H1 (cell line): Measurements from ENCODE around the gene TRABD. TPM values are rescaled to one million over a fixed set of nuclear protein-coding genes. Genes with fewer than 3 reads are reported as not detected.

Experiments
- CTCF ChIA-PET: fragments of 300-600 bp; sonication (Branson Sonifier 250); formaldehyde crosslinking; loops from one replicate; lab custom pipeline; 2021; ENCODE audit not compliant: partially characterized antibody; lab: Charles Lee
- POLR2A ChIA-PET: fragments of 300-600 bp; sonication (Branson Sonifier 250); formaldehyde crosslinking; loops from one replicate; lab custom pipeline; 2021; ENCODE audit warnings: inconsistent platforms; ENCODE audit not compliant: partially characterized antibody; lab: Charles Lee
- DNase-seq, 2 experiments: peaks; one replicate each; pipeline versions ENCODE4 v3.0.0 to v3.0.0-alpha.2; 2010 to 2022; ENCODE audit warnings: low spot score in 2 of 2, low read depth in 1 of 2, mixed read lengths in 1 of 2
- FAIRE-seq: peaks from 2 replicates; lab custom pipeline; 2011; peaks lifted over from hg19 to GRCh38; lab: Jason Lieb, UNC
- H2AFZ ChIP-seq: 2 replicates; pipeline ENCODE4 v1.8.1; 2012; ENCODE audit warnings: low read length, inconsistent platforms
- H2AK5ac ChIP-seq: 2 replicates; pipeline ENCODE4 v1.6.1; 2013; ENCODE audit warnings: low read depth, low read length
- H2BK120ac ChIP-seq: replicated peaks from 2 replicates; pipeline ENCODE3; 2013; ENCODE audit warnings: low read depth, low read length, inconsistent platforms
- H2BK12ac ChIP-seq: 2 replicates; pipeline ENCODE4 v1.6.1; 2013; ENCODE audit warnings: low read depth, low read length
- H2BK15ac ChIP-seq: 2 replicates; pipeline ENCODE4 v1.6.1; 2013; ENCODE audit warnings: low read length
- H2BK20ac ChIP-seq: 2 replicates; pipeline ENCODE4 v1.6.1; 2013; ENCODE audit warnings: low read length
- H2BK5ac ChIP-seq: 2 replicates; pipeline ENCODE4 v1.6.1; 2013; ENCODE audit warnings: low read depth, low read length
- H3K14ac ChIP-seq: 2 replicates; pipeline ENCODE4 v1.6.1; 2013; ENCODE audit warnings: inconsistent platforms; ENCODE audit not compliant: insufficient read length
- H3K18ac ChIP-seq: 2 replicates; pipeline ENCODE4 v1.6.1; 2013; ENCODE audit warnings: low read length; ENCODE audit errors: extremely low read depth
- H3K23ac ChIP-seq: 2 replicates; pipeline ENCODE4 v1.6.1; 2013; ENCODE audit warnings: inconsistent platforms; ENCODE audit not compliant: insufficient read length
- H3K23me2 ChIP-seq: 2 replicates; pipeline ENCODE4 v1.6.1; 2013; ENCODE audit warnings: low read depth, low read length
- H3K27ac ChIP-seq: 2 replicates; pipeline ENCODE4 v1.6.1; 2011; ENCODE audit warnings: low read depth, low read length, inconsistent platforms
- H3K27me3 ChIP-seq, 4 experiments: replicated peaks in 1 of 4; 1 replicate in 1 of 4; 2 replicates in 3 of 4; pipeline versions ENCODE4 v1.6.1 to v1.8.1; 2011 to 2013; ENCODE audit warnings: low read length in 3 of 4, mild to moderate bottlenecking in 3 of 4, inconsistent platforms in 2 of 4, mixed read lengths in 2 of 4, moderate library complexity in 1 of 4; ENCODE audit not compliant: control insufficient read depth in 3 of 4, insufficient read depth in 3 of 4; ENCODE audit errors: extremely low read depth in 1 of 4
- H3K36me3 ChIP-seq, 4 experiments: 2 replicates each; pipeline versions ENCODE4 v1.6.1 to v1.8.1; 2011 to 2013; ENCODE audit warnings: mild to moderate bottlenecking in 4 of 4, low read length in 3 of 4, moderate library complexity in 2 of 4, control low read depth in 1 of 4, inconsistent platforms in 1 of 4; ENCODE audit not compliant: insufficient read depth in 4 of 4, control insufficient read depth in 2 of 4
- H3K4ac ChIP-seq: replicated peaks from 2 replicates; pipeline ENCODE3; 2013; ENCODE audit warnings: low read length, low read depth, mixed read lengths, inconsistent platforms; ENCODE audit not compliant: insufficient read length
- H3K4me1 ChIP-seq, 4 experiments: replicated peaks in 1 of 4; 1 replicate in 1 of 4; 2 replicates in 3 of 4; pipeline versions ENCODE4 v1.6.1 to v1.8.1; 2011 to 2013; ENCODE audit warnings: low read length in 3 of 4, inconsistent platforms in 2 of 4, mixed read lengths in 1 of 4; ENCODE audit not compliant: insufficient read depth in 4 of 4, control insufficient read depth in 3 of 4
- H3K4me2 ChIP-seq, 2 experiments: 2 replicates each; pipeline versions ENCODE4 v1.6.1 to v1.8.1; 2011 to 2013; ENCODE audit warnings: low read depth in 2 of 2, low read length in 2 of 2, control low read depth in 1 of 2, inconsistent platforms in 1 of 2, mild to moderate bottlenecking in 1 of 2; ENCODE audit not compliant: insufficient read depth in 1 of 2
- H3K4me3 ChIP-seq, 4 experiments: fragments of 200-600, 300-600 bp in 1 of 4; sonication (generic), shearing (Covaris generic), sonication (Bioruptor Twin) in 1 of 4; 2 replicates each; pipeline versions ENCODE4 v1.5.1 to v1.8.1; 2011 to 2016; ENCODE audit warnings: low read length in 4 of 4, low read depth in 3 of 4, control low read depth in 2 of 4, inconsistent platforms in 2 of 4, mild to moderate bottlenecking in 2 of 4, mixed read lengths in 1 of 4, moderate library complexity in 1 of 4; ENCODE audit not compliant: insufficient read depth in 2 of 4; ENCODE audit errors: extremely low read depth in 1 of 4
- H3K56ac ChIP-seq: replicated peaks from 2 replicates; pipeline ENCODE3; 2013; ENCODE audit warnings: low read depth, mild to moderate bottlenecking, mixed read lengths, low read length, inconsistent platforms; ENCODE audit not compliant: insufficient read length
- H3K79me1 ChIP-seq: 2 replicates; pipeline ENCODE4 v1.6.1; 2013; ENCODE audit warnings: low read depth, low read length, control low read depth
- H3K79me2 ChIP-seq, 2 experiments: 2 replicates each; pipeline versions ENCODE4 v1.6.1 to v1.8.1; 2012 to 2013; ENCODE audit warnings: low read length in 2 of 2, mild to moderate bottlenecking in 2 of 2, inconsistent platforms in 1 of 2; ENCODE audit not compliant: insufficient read depth in 2 of 2, control insufficient read depth in 1 of 2
- H3K9ac ChIP-seq, 4 experiments: replicated peaks in 1 of 4; 1 replicate in 1 of 4; 2 replicates in 3 of 4; pipeline versions ENCODE4 v1.6.1 to v1.8.1; 2011 to 2013; ENCODE audit warnings: low read depth in 3 of 4, low read length in 3 of 4, control low read depth in 2 of 4, mild to moderate bottlenecking in 2 of 4, moderate library complexity in 2 of 4, inconsistent platforms in 1 of 4; ENCODE audit errors: extremely low read depth in 1 of 4
- H3K9me3 ChIP-seq, 2 experiments: 2 replicates each; pipeline versions ENCODE4 v1.6.1 to v1.8.1; 2012 to 2013; ENCODE audit warnings: mild to moderate bottlenecking in 2 of 2, moderate library complexity in 2 of 2, control low read depth in 1 of 2, inconsistent platforms in 1 of 2, low read depth in 1 of 2, low read length in 1 of 2, mixed read lengths in 1 of 2; ENCODE audit not compliant: insufficient read depth in 2 of 2
- H4K20me1 ChIP-seq, 2 experiments: replicated peaks in 1 of 2; 2 replicates each; pipeline versions ENCODE3 to v1.8.1; 2011 to 2013; ENCODE audit warnings: inconsistent platforms in 2 of 2, low read length in 2 of 2, mild to moderate bottlenecking in 1 of 2; ENCODE audit not compliant: insufficient read depth in 2 of 2, control insufficient read depth in 1 of 2
- H4K5ac ChIP-seq: 2 replicates; pipeline ENCODE4 v1.6.1; 2013; ENCODE audit warnings: low read length, low read depth, mixed read lengths, inconsistent platforms; ENCODE audit not compliant: insufficient read length
- H4K8ac ChIP-seq: 2 replicates; pipeline ENCODE4 v1.8.0; 2013; ENCODE audit warnings: mild to moderate bottlenecking, moderate library complexity, low read length, inconsistent platforms; ENCODE audit not compliant: insufficient read depth; ENCODE audit errors: extremely low read depth
- H4K91ac ChIP-seq: replicated peaks from 2 replicates; pipeline ENCODE3; 2013; ENCODE audit warnings: low read length, mixed read lengths, inconsistent platforms; ENCODE audit not compliant: insufficient read length
- EP300 ChIP-seq, 2 experiments: IDR thresholded peaks; 1 replicate in 1 of 2; 2 replicates in 1 of 2; pipeline ENCODE4 v1.6.1; 2011 to 2012; ENCODE audit warnings: low read depth in 2 of 2, low read length in 2 of 2, mild to moderate bottlenecking in 2 of 2, borderline replicate concordance in 1 of 2, inconsistent platforms in 1 of 2, moderate library complexity in 1 of 2
- GABPA ChIP-seq: IDR thresholded peaks from 2 replicates; pipeline ENCODE4 v1.6.1; 2011; ENCODE audit warnings: mild to moderate bottlenecking, low read length, moderate library complexity, borderline replicate concordance; ENCODE audit not compliant: insufficient read depth
- HDAC2 ChIP-seq, 2 experiments: fragments of 300-600 bp in 1 of 2; sonication (generic) in 1 of 2; IDR thresholded peaks; 2 replicates each; pipeline ENCODE4 v1.6.1; 2011 to 2012; ENCODE audit warnings: low read depth in 2 of 2, low read length in 2 of 2, mild to moderate bottlenecking in 2 of 2, moderate library complexity in 2 of 2, borderline replicate concordance in 1 of 2, inconsistent platforms in 1 of 2
- POLR2A ChIP-seq, 2 experiments: IDR thresholded peaks; 1 replicate in 1 of 2; 2 replicates in 1 of 2; pipeline ENCODE4 v1.6.1; 2011; ENCODE audit warnings: low read depth in 2 of 2, low read length in 2 of 2, mild to moderate bottlenecking in 2 of 2; ENCODE audit errors: control extremely low read depth in 1 of 2
- SIRT6 ChIP-seq: IDR thresholded peaks from one replicate; pipeline ENCODE4 v1.7.1; 2012; ENCODE audit warnings: low read length, inconsistent platforms
- WGBS, 2 experiments: shearing (Covaris generic) in 1 of 2; methylation state at CpG; one replicate each; pipeline versions ENCODE4 v1.1.6 to v1.1.7; 2013 to 2015; ENCODE audit warnings: low lambda C conversion rate in 2 of 2, mixed read lengths in 2 of 2, inconsistent platforms in 1 of 2, low coverage in 1 of 2, missing lambda C conversion rate in 1 of 2; ENCODE audit not compliant: insufficient replicate concordance in 2 of 2, insufficient coverage in 1 of 2, insufficient read length in 1 of 2; ENCODE audit errors: extremely low coverage in 1 of 2, missing lambda C conversion rate in 1 of 2; 5-methylcytosine and 5-hydroxymethylcytosine counted together
- polyA plus RNA-seq, 7 experiments: library from polyadenylated mRNA; depleted of rRNA in 3 of 7; stranded (reverse) in 5 of 7; unstranded in 2 of 7; fragments of >200 nt in 5 of 7; fragments of 200-250 nt in 2 of 7; gene quantifications; 1 replicate in 5 of 7; 2 replicates in 1 of 7; 4 replicates in 1 of 7; pipeline versions ENCODE4 v1.2.1 to v1.2.3, GENCODE V29; 2011 to 2013; ENCODE audit warnings: missing spikeins in 2 of 7, mixed read lengths in 2 of 7
- total RNA-seq: library from RNA; stranded (reverse); fragmentation: NEBNext Ultra II Directional; extraction: Animal tissue kit (Norgen Biotek cat#: 25700); gene quantifications from 2 replicates; pipeline ENCODE4 v1.2.1, GENCODE V29; 2021
- TF ChIP-seq, protein P1 (sequence below): IDR thresholded peaks from 2 replicates; pipeline ENCODE4 v1.6.1; 2012; ENCODE audit warnings: low read length, inconsistent platforms
- TF ChIP-seq, protein P2 (sequence below): IDR thresholded peaks from 2 replicates; pipeline ENCODE4 v1.6.1; 2012; ENCODE audit warnings: inconsistent platforms

TRABD gene
- total and polyA plus RNA-seq, 2 of the 8 experiments (the other 6 are each of a cell fraction or from before 2014, with no cell fraction given): 44.2 to 57.5 TPM

DNA sequence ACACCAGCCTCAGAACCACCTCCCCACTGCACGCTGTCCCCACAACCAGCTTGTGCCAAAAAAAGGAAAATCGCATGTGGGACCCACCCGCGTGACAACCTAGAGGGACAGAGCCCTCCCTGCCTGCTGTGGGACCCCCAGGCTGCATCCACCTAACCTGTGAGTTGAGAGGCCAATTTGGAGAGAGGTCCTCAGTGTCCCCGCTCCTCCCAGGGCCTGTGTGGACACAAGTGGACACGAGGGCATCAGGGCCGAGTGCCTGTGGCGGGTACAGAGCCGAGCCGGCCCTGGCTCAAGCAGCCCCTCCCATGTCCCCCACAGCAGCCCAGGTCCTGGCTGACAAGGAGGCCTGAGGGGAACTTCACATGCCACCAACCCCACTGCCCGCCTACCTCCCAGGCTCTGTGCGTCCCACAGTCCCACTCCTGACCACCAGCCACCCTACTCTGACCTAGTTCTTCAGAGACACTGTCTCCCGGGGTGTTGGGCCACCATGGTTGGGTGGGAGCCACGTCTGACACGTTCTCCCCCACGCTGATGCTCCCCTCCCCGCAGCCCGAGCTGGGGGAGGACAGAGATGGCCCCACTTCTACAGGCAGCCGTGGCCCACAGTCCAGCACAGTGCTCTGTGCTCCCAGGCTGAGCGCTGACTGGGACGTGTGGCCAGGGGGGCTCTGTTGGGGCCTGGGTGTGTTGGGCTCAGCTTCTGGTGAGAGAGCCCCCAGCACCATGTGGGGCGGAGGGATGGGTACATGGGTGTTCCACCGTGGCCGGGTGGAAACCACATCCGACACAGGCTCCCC is 34.3 kb downstream of the TRABD start:
- no peak overlapping the region for H3K27ac ChIP-seq
- no peak overlapping the region for H4K91ac ChIP-seq
- no peak overlapping the region for H3K4me2 ChIP-seq
- CTCF ChIA-PET: interaction anchor here (1.2 to 9.2 kb wide), 5 partner anchors 11 to 72 kb away, joined by 4 to 77 read pairs (median 6); no protein-coding TSS in a partner anchor
- H2AK5ac ChIP-seq: no peak overlapping the region
- H3K4ac ChIP-seq: no peak overlapping the region
- no peak overlapping the region for H3K23ac ChIP-seq
- no peaks in the 10 kb centered on the region for H3K23me2 ChIP-seq
- H2BK20ac ChIP-seq: no peak overlapping the region
- H3K18ac ChIP-seq: no peak overlapping the region; the same call in 1 of the 2 replicates
- no peak overlapping the region for H3K9ac ChIP-seq
- H4K5ac ChIP-seq: no peak overlapping the region
- H3K79me1 ChIP-seq: peaks cover 2% of the 10 kb centered on the region; the same call in 1 of the 2 replicates
- WGBS, 2 experiments: 93% methylated on average over 23 of the region's 25 CpGs; no CpG with 5 or more reads in 1 of the 2 experiments
- peaks cover 7 to 41% (median 29%) of the 10 kb centered on the region in 4 experiments for H3K36me3 ChIP-seq
- no peak overlapping the region for H2BK12ac ChIP-seq
- H3K9me3 ChIP-seq: no peaks in the 10 kb centered on the region; a peak in 1 of 4 replicates
- peak overlapping the region; percentile 62 for H4K8ac ChIP-seq
- no peak overlapping the region for H2BK5ac ChIP-seq
- DNase-seq: peak in 1 of 2 experiments; percentile 45
- POLR2A ChIA-PET: interaction anchor here (0.6 to 2.9 kb wide), 4 partner anchors 12 to 166 kb away, joined by 3 to 9 read pairs (median 3); no protein-coding TSS in a partner anchor
- no peak overlapping the region for H2BK120ac ChIP-seq
- H2AFZ ChIP-seq: no peak overlapping the region
- TF ChIP-seq GABPA (no peak), HDAC2 (IDR thresholded peaks at IDR 0.05; ENCODE audit: borderline replicate concordance in 1 of 2, low read depth in 2 of 2, low read length in 2 of 2) (no peak), POLR2A (IDR thresholded peaks at IDR 0.05; ENCODE audit: control extremely low read depth in 1 of 2, low read depth in 2 of 2, low read length in 2 of 2) (no peak), SIRT6 (no peak), EP300 (IDR thresholded peaks at IDR 0.05; ENCODE audit: borderline replicate concordance in 1 of 2, low read depth in 2 of 2, low read length in 2 of 2) (no peak)
- TF ChIP-seq, protein P1, sequence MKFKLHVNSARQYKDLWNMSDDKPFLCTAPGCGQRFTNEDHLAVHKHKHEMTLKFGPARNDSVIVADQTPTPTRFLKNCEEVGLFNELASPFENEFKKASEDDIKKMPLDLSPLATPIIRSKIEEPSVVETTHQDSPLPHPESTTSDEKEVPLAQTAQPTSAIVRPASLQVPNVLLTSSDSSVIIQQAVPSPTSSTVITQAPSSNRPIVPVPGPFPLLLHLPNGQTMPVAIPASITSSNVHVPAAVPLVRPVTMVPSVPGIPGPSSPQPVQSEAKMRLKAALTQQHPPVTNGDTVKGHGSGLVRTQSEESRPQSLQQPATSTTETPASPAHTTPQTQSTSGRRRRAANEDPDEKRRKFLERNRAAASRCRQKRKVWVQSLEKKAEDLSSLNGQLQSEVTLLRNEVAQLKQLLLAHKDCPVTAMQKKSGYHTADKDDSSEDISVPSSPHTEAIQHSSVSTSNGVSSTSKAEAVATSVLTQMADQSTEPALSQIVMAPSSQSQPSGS: no peak
- TF ChIP-seq, protein P2, sequence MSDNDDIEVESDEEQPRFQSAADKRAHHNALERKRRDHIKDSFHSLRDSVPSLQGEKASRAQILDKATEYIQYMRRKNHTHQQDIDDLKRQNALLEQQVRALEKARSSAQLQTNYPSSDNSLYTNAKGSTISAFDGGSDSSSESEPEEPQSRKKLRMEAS: no peak
- TF ChIP-seq, all 59 proteins: peak for 0
- Histone ChIP-seq H3K56ac (no peak overlapping the region), H3K27me3 (no peaks in the 10 kb centered on the region), H2BK15ac (no peak overlapping the region), H3K4me1 (peaks cover 0 to 11% (median 2%) of the 10 kb centered on the region in 4 experiments; a peak in 3 of 7 replicates), H4K20me1 (peaks cover 7 to 32% of the 10 kb centered on the region in 2 experiments), H3K79me2 (no peaks in the 10 kb centered on the region; a peak in 1 of 4 replicates), H3K4me3 (no peak overlapping the region), H3K14ac (no peak overlapping the region)
- FAIRE-seq: no peak
